Measurements from ENCODE around the gene PRRC2C.

The PRRC2C gene

GRCh38 chr1:171637928-171638576 is 152.7 kb downstream of the PRRC2C start:
- no peak for DNase-seq (ENCODE audit: low read depth)

- no peak for DNase-seq (ENCODE audit: low read depth)
Observed at GRCh38 chr1:171640225-171640624, 154.9 kb downstream of the PRRC2C start.

GRCh38 chr1:171641076-171641864 is 155.9 kb downstream of the PRRC2C start:
- DNase-seq (ENCODE audit: low read depth), result no peak

GRCh38 chr1:171642197-171642596 is 156.9 kb downstream of the PRRC2C start:
- no peak for DNase-seq (ENCODE audit: low read depth)

All from stromal cell of bone marrow (primary cell).